Measurements from ENCODE around the gene BPIFB4.
"Not testable (repeated sequence)": the region's sequence is repeated elsewhere in the genome, so short reads cannot be mapped to it uniquely, and the experiment has no call there.

The BPIFB4 gene

GRCh38 chr20:33079259-33079658 lies at the start of gene BPIFB4:
Gene BPIFB4, plus strand, starts transcription at chr20:33079643. Its CDS starts 1,884 bp downstream, at chr20:33081527.
- no peak for DNase-seq (ENCODE audit: low read depth in 2 of 2)

GRCh38 chr20:33030076-33030475 lies 49.4 kb upstream of the BPIFB4 start:
- no peak for DNase-seq (ENCODE audit: low read depth in 2 of 2)

- no peak for DNase-seq (ENCODE audit: low read depth in 2 of 2)
Measured at GRCh38 chr20:33030569-33030968, 48.9 kb upstream of the BPIFB4 start.

GRCh38 chr20:33031531-33031930 lies 47.9 kb upstream of the BPIFB4 start, which contains the start of gene BPIFB6:
Gene BPIFB6, plus strand, starts transcription at chr20:33031648. Its CDS starts 0 bp downstream, at chr20:33031648.
- no peak for DNase-seq (ENCODE audit: low read depth in 2 of 2)

GRCh38 chr20:33032555-33032954 lies 46.9 kb upstream of the BPIFB4 start:
- DNase-seq (ENCODE audit: low read depth in 2 of 2) = no peak

- DNase-seq (ENCODE audit: low read depth in 2 of 2) = no peak
Measured at GRCh38 chr20:33033381-33033780, 46.1 kb upstream of the BPIFB4 start.

GRCh38 chr20:33034115-33034514 lies 45.3 kb upstream of the BPIFB4 start:
- DNase-seq (ENCODE audit: low read depth in 2 of 2) = no peak

- DNase-seq (ENCODE audit: low read depth in 2 of 2) = no peak
Measured at GRCh38 chr20:33034901-33035492, 44.4 kb upstream of the BPIFB4 start.

GRCh38 chr20:33037456-33037855 lies 42.0 kb upstream of the BPIFB4 start:
- no peak for DNase-seq (ENCODE audit: low read depth in 2 of 2)

GRCh38 chr20:33038243-33038642 lies 41.2 kb upstream of the BPIFB4 start:
- DNase-seq (ENCODE audit: low read depth in 2 of 2) = no peak

- no peak for DNase-seq (ENCODE audit: low read depth in 2 of 2)
Measured at GRCh38 chr20:33042430-33042829, 37.0 kb upstream of the BPIFB4 start.

- no peak for DNase-seq (ENCODE audit: low read depth in 2 of 2)
Measured at GRCh38 chr20:33042983-33043730, 36.3 kb upstream of the BPIFB4 start.

GRCh38 chr20:33043731-33044181 lies 35.7 kb upstream of the BPIFB4 start:
- no peak for DNase-seq (ENCODE audit: low read depth in 2 of 2)

- DNase-seq (ENCODE audit: low read depth in 2 of 2) = not testable (repeated sequence)
Measured at GRCh38 chr20:33045129-33045721, 34.2 kb upstream of the BPIFB4 start.

- no peak for DNase-seq (ENCODE audit: low read depth in 2 of 2)
Measured at GRCh38 chr20:33046412-33046811, 33.0 kb upstream of the BPIFB4 start.

- DNase-seq (ENCODE audit: low read depth in 2 of 2) = no peak
Measured at GRCh38 chr20:33051333-33051732, 28.1 kb upstream of the BPIFB4 start.

GRCh38 chr20:33053291-33054106 lies 25.9 kb upstream of the BPIFB4 start, which contains the start of gene BPIFB3:
Gene BPIFB3, plus strand, starts transcription at chr20:33053903. Its CDS starts 1,533 bp downstream, at chr20:33055436.
- DNase-seq (ENCODE audit: low read depth in 2 of 2) = no peak

GRCh38 chr20:33054381-33054780 lies 25.1 kb upstream of the BPIFB4 start:
- DNase-seq (ENCODE audit: low read depth in 2 of 2) = no peak

- no peak for DNase-seq (ENCODE audit: low read depth in 2 of 2)
Measured at GRCh38 chr20:33054791-33055190, 24.7 kb upstream of the BPIFB4 start.

GRCh38 chr20:33059136-33059535 lies 20.3 kb upstream of the BPIFB4 start:
- DNase-seq (ENCODE audit: low read depth in 2 of 2) = no peak

- DNase-seq (ENCODE audit: low read depth in 2 of 2) = no peak
Measured at GRCh38 chr20:33059741-33060390, 19.6 kb upstream of the BPIFB4 start.
